Fibroblast of lung (primary cell): Measurements from ENCODE around the gene ARID4A.

Experiments used
- CTCF ChIP-seq, 2 donors: IDR thresholded peaks in 1 of 2; conservative IDR thresholded peaks in 1 of 2; 1 replicate in 1 of 2; 2 replicates in 1 of 2; pipeline ENCODE4 v1.5.1; 2011 to 2012; ENCODE audit warnings: low read length in 2 of 2, control low read depth in 1 of 2, inconsistent platforms in 1 of 2, low read depth in 1 of 2, mild to moderate bottlenecking in 1 of 2
- EZH2 ChIP-seq: IDR thresholded peaks from 2 replicates; pipeline ENCODE4 v1.5.1; 2012; ENCODE audit warnings: low read length, control low read depth, mild to moderate bottlenecking; ENCODE audit errors: missing control alignments

- TF ChIP-seq CTCF (conservative IDR thresholded peaks at IDR 0.05 in 1 of 2, IDR thresholded peaks at IDR 0.05 in 1 of 2; ENCODE audit: low read depth in 1 of 2, low read length in 2 of 2) (no peak), EZH2 (no peak)
These were observed 116.5 kb downstream of the ARID4A start for GRCh38 chr14:58414845-58415244.
